ENCODE data around the gene PDZD2.
"Not testable (repeated sequence)": the region's sequence is repeated elsewhere in the genome, so short reads cannot be mapped to it uniquely, and the experiment has no call there.

Gene PDZD2

DNA sequence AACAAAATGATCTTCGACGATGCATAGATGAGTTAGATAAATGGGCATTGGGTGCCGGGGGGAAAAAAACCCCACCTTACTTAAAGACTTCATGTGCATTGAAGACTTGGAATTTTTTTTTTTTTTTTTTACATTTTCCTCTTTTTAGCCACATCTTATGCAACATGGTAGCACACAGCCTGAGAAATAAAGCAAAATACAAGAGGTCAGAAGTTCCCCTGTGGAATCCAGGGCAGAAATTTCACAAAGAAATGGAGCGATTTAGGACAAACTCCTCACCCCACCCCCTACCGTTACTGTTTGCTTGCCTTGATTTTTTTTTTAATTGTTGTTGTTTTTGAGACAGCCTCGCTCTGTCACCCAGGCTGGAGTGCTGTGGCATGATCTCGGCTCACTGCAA is 382.0 kb downstream of the PDZD2 start:
- no peak for DNase-seq

DNA sequence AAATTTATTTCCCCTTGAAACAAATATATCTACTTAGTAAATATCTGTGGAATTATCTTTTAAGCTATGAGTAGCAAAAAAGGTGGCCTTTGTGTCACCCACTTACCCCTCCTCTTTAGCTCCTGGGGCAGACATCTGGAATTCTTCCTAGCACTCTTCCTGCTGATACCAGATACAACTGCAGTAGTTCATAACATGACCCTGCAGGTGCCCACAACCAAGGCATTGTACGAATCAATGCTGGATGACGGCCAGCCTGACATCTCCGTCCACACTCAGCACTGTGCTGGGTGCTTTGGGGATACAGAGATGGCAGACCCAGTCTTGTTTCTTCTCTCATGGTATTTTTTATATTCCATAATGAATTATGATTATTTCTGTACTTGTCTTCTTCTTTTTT is 382.8 kb downstream of the PDZD2 start:
- DNase-seq: no peak

DNA sequence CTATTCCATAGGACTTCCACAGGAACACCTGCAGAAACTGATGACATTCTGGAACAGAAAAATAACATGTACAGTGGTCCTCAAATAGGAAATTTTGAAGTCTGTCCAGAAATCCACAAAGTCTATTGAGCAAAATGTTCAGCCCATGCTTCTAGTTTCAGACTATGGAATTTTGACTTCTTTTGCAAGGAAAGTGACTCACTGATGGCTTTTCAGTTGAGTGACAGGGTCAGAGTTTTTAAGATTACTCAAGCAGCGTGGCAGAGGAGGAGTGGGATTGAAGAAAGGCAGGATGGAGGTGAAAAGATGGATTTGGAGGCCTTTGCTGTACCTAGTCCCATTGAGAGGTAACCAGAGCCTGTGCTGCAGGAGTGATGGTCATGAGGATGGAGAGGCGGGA is 383.7 kb downstream of the PDZD2 start:
- no peak for DNase-seq

DNA sequence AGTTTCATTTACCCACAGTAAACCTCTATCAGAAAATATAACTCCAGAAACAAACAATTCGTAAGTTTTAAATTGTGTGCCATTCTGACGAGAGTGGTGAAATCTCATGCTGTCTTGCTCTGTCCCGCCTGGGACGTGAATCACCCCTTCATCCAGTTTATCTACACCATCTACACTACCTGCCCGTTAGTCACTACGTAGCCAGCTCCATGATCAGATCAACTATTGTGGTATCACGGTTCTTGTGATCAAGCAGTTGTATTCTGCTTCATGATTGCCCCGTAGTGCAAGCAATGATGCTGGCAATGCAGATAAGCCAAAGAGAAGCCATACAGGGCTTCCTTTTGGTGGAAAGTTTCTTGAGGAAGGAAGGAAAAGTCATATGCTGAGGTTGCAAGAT is 384.9 kb downstream of the PDZD2 start:
- no peak for DNase-seq

DNA sequence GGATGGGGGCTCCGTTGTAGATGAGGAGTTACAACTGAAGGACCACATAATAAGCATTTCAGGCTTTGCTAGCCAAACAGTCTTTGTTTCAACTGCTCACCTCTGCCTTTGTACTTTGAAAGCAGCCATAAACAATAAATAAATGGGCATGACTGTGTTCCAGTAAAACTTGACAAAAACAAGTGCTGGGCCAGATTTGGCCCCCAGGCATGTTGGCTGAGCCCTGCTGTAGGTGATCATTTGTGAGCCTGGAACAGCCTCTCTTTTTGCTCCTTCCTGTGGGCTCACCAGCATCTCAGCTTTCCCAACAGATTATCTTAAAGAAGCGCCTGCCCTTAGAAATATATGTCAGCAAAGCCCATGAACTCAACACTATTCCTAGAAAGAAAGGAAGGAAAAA is 385.8 kb downstream of the PDZD2 start:
- DNase-seq: no peak

DNA sequence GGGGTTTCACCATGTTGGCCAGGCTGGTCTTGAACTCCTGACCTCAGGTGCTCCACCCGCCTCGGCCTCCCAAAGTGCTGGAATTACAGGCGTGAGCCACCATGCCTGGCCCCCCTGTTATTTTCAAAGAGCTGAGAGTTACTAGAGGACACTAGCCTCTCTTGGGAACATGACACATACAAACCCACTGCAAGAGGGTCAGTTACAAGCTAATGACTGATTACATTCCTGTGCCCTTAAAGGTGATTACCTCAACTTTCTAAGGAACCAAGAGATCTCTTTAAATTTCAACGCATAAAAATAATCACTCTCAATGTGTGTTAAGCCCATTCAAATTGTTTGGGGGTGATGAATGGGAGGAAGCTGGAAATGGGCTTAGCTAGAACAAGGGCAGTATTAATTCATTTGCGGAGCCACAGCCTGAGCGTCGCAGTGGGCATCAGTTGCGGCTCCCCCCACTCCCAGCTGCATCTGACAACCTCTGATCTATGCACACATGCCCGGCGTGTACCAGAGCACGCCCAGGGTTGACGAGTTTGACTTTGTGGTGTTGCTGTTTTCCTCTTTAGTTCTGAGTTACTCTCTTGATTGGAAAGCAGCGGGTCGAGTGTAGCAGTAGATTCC is 388.3 kb downstream of the PDZD2 start:
- no peak for DNase-seq

DNA sequence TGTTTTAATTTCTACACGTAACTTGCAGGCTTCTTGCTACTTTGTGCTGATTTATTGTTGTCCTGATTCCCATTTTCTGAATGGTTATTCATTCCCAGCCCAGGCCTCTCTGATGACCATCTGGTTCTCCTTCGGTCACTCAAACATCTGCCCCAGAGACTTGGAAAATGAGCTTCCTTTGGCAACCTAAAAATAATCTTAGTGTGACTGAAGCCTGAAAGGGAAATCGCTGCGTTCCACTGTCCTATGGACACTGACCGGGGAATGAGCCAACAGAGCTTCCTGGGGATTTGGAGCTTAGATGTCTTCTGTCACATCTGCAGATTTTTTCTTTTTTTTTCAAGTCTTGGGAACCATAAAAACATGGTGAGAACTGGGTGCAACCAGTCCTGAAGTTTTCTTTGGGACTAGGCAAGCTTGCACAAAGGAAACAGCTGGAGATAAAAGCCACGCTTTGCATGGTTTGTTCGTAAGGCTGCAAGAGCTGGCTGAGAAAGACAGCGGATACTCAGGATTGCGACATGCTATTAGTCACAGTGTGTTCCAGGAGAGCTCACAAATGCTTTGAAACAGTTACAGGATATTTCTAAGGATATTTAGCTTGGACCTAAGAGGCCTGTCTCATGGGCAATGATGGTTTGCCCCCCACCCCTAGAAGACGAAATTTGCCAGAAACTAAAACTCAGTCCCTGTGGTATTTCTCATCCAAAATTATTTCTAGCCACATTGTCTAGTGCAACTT is 389.0 kb downstream of the PDZD2 start:
- DNase-seq: no peak

DNA sequence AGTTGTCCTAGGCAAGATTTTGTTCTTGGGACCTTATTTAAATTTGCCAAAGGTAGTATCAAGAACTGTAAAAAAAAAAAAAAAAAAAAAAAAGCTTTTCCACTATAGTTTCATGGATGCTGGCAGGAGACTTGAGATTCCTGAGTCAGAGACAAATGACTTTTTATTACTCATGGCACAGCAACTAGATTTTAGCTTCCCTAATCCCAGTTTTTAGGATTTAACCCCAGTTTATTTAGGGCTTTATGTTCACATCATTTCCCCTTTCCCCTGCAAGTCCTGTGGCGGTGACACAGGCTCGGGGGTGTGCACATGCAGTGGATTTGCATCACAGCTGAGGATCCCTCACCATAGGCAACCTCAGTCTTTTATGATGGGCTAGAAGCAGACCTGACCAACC is 390.3 kb downstream of the PDZD2 start:
- DNase-seq: no peak

DNA sequence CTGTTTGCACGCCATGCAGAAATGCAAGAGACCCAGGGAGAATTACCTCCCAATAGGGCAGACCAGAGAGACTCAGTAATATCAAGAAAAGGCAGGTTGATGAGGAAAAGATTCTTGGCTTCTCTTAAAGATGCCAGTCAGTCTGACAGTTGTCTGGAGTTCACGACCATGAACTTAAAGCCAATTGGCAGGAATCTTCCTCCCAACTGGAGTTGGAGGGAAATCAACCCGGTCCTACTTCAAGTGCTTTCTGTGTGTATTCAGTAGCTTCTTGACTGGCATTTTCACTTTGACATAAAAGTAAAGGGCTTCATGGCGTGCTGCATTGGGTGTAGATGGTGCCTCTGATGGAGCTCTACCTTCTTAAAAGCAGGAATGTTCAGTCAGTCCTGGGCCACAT is 390.9 kb downstream of the PDZD2 start:
- DNase-seq: no peak

DNA sequence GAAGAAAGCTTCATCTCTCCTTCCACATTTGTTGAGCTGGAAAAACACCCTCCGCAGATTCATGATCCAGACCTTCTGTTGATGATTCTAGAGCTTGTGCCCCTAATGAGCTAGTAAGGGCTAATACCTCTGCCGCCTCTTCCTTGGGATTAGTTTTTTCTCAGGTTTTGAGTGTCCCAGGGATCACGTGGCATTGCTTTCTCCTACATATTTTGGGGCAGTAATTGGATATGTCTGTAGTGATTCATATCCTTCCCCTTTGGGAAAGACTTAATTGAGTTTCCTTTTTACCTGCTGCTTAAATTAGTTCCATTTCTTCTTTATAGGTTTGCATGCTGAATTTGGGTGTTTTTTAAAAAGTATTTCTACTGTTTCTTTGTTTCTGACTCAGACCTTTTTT is 391.3 kb downstream of the PDZD2 start:
- DNase-seq: no peak

DNA sequence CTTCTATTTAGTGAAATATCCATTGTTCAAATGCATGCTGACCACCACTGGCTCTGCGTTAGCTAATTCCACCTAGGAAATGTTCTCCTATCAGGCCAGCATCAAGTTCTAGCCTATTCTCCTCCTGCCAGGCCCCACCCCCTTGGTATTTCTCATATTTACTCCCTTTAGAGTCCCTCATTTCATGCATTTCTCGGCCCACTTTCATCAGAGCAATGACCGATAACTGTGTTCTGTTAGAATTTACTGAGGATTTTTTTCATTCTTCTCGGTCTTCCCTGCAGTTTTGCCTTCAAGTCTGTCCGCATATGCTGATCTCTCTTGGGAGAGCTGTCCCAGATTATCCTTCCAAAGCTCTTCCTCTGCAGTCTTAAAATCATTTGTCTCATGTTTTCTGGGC is 391.8 kb downstream of the PDZD2 start:
- no peak for DNase-seq

DNA sequence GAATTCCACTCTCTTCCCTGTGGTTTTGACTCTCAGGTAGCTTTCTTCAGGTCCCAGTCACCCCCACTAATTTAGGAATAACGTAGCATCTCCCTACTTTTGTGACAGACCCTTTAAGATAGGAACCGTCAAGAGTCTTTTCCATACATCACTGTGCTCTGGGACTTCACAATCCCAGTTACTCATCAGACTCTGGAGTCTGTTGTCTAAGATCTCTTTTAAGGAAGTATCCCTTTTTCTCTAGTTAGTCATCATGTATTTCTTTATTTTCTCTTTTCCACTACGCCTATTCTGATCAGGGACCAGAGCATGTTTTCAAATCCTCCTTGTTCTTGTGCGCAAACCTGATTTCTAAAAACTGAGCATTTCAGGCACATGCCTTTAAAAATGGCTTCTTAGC is 392.2 kb downstream of the PDZD2 start:
- DNase-seq: no peak

DNA sequence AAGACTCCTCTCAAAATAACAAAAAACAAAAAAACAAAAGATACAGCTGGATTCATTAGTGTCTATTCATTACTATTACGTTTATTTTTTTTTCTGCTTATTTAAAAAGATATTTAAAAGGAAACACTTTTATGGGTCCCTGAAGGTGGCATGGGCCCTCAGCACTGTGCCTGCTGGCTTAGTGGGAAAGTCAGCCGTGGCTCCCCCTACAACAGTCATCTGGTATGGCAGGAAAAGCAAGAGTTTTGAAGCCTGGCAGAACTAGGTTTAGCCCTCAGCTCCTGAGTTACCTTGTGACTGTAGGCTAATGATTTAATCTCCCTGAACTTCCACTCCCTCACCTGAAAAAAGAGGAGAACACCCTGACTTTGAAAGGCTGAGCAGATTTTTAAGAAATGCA is 399.6 kb downstream of the PDZD2 start:
- no peak for DNase-seq

DNA sequence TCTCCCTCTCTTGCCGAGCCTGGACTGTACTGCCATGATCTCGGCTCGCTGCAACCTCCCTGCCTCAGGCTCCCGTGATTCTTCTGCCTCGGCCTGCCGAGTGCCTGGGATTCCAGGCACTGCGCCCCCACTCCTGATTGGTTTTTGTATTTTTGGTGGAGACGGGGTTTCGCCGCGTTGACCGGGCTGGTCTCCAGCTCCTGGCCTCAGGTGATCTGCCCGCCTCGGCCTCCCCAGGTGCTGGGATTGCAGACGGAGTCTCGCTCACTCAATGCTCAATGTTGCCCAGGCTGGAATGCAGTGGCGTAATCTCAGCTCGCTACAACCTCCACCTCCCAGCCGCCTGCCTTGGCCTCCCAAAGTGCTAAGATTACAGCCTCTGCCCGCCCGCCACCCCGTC is 400.2 kb downstream of the PDZD2 start:
- DNase-seq: not testable (repeated sequence)

DNA sequence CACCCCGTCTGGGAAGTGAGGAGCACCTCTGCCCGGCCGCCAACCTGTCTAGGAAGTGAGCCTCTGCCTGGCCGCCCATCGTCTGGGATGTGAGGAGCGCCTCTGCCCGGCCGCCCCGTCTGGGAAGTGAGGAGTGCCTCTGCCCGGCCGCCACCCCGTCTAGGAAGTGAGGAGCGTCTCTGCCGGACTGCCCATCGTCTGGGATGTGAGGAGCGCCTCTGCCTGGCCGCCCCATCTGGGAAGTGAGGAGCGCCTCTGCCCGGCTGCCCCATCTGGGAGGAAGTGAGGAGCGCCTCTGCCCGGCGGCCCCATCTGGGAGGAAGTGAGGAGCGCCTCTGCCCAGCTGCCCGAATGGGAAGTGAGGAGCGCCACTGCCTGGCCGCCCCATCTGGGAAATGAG is 400.7 kb downstream of the PDZD2 start:
- DNase-seq: not testable (repeated sequence)

DNA sequence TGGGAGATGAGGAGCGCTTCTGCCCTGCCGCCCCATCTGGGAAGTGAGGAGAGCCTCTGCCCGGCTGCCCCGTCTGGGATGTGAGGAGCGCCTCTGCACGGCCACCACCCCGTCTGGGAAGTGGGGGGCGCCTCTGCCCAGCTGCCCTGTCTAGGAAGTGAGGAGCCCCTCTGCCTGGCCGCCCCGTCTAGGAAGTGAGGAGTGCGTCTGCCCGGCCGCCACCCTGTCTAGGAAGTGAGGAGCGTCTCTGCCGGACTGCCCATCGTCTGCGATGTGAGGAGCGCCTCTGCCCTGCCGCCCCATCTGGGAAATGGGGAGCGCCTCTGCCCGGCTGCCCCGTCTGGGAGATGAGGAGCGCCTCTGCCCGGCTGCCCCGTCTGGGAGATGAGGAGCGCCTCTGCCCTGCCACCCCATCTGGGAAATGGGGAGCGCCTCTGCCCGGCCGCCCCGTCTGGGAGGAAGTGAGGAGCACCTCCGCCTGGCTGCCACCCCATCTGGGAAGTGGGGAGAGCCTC is 401.3 kb downstream of the PDZD2 start:
- DNase-seq: not testable (repeated sequence)

DNA sequence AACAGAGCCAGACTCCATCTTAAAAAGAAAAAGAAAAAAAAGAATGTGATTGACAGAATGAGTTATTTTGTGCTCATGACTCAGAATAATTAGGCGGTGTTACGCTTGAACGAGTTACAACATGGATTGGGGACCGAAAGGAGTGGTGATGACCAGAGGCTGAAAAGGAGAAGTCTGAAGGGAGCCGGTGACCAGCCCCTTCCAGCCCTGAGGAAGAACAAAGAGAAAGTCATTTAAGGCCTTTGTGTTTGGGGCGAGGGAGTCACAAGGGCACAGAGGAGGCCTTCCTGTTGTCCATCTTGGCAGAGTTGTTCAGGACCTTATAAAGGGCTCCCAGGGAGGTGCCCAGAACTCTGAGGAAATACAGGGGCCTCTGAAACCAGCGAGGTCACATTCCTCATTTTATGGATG is 403.6 kb downstream of the PDZD2 start:
- DNase-seq: no peak

DNA sequence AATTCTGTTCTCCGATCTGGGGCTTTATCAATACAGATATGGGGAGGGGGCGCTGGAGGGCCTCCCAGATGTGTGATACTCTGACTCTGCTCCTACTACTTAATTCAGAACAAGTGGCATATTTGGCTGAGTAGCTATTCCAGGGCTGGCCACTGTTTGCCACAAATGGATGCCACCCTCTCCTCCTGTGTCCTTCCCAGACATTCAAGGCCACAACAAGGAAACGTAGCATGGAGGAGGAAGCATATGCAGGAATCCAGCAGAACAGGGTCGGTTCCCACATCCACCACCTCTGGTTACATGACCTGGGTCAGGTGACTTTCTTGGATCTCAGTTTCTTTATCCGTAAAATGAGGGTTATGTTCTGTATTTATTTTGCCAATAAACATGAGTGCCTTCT is 404.2 kb downstream of the PDZD2 start:
- DNase-seq: no peak

DNA sequence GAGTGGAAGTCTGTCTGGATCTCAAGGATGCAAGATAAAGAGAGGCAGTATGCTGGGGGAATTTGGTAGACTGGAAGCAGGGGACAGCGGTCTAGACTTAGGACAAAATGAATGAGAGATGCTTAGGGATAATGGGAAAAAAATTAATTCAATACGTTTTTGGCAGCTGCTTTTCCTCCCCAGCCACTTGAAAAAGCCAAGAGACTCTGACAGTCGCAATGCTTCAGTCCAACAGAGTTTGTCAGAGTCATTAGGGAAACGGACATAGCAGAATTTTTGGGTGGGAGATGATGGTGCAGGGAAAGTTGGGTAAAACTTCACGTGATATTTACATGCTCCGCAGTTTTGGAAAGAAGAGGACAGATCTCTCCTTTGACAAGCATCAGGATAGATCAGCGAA is 405.5 kb downstream of the PDZD2 start:
- no peak for DNase-seq

DNA sequence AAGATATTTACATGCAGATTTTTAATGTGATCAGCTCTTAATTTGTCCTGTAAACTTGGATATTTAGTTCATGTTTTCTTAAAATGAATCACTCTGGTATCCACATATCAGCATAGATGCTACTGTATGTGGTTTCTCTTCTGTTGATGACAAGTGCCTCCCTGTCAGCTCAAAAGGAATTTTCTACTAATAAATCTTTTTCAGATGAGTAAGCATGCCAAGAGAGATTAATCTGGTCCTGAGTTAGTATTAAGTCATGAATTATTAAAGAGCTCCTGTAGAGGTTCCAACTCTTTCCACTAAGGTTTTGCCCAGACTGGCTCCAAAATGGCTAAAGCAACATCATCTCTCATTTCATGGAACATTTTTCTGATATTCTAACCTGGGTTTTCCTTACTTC is 406.0 kb downstream of the PDZD2 start:
- no peak for DNase-seq

DNA sequence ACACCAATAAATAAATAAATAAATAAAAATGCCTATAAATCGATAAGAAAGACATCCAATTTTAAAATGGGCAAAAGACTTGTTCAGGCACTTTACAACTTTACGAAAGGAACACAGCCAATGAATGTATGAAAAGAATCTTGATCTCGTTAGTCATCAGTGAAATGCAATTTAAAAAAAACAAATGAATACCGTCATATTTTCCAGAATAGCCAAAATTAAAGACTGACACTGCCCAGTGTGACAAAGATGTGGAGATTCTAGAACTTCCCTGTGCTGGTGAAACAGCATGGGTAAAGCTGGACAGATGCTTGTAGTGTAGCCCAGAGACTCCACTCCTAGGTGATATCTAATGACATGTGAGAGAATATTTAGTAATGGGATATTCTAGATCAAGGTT is 408.1 kb downstream of the PDZD2 start:
- no peak for DNase-seq

DNA sequence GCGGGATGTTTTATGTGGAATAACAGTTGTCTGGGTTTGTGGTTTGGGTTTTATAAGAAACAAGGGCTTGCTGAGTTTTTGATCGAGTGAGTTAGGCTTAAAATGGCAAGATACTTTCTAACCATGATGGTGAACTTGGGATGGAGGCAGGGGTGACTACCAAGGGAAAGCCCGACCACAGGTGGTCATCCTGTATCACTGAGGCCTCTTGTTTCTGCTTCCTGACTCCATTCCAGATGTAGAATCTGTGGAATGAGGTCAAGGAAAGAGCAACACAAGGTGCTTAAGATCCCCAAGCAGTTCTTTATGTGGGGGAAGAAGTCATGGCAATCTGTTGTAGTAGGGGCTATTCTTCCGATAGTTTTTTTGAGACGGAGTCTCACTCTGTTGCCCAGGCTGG is 412.9 kb downstream of the PDZD2 start:
- no peak for DNase-seq

DNA sequence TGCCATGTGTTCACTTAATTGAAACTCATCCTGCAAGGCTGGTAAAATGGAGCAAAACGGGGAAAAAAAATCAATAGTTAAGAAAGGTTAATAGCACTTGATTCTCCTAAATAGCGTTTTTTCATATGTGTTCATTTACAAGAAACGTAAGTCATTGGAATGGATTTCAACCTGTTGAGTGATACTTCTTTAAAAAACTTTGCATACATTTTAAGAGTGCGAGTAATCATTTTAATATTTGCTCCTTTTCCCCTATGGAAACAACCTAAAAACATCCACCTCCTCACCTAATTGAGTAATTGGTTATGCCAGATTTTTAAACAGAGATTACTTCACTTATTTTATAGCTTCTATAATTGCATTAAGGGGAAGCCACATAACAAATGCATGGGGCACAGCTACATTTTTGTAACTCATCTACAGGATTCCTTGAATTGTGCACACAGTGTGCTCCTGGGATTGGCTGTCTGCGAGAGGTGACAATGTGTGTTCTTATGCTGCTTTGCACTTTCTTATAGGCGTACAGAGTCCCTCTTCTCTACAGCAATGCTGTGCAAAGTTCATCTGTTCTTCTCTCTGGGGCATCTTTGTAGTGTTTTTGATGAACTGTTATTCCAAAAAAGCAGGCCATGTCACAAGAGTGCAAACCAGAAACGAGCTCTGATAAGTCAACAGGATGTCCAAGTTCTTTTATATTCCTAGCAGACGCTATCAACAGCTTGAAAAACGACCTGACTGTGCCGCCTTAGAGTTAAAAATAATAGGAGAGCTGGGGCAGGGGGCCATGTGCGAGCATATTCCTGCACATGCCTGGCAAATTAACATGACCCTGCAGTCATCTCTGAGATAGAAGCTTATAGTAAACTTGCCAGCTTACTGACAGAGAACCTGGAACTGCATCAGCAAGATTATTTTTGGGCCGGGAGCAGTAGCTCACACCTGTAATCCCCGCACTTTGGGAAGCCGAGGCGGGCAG is 417.2 kb downstream of the PDZD2 start:
- DNase-seq: no peak

Data from CD4-positive, alpha-beta T cell treated with Interleukin-21 for 1 hour (primary cell).